A549 (cell line): ENCODE measurements around the gene SLX9. TPM values are rescaled to one million over a fixed set of nuclear protein-coding genes. Genes with fewer than 3 reads are reported as not detected.

Experiments
- ATAC-seq, 2 experiments: fragments of 200-7000 bp in 1 of 2; fragments of >200 bp in 1 of 2; cut with Nextera tagmentation in 1 of 2; cut with Tn5 transposase in 1 of 2; 3 replicates each; pipeline versions ENCODE4 v1.8.0 to v1.9.1; 2018 to 2020; ENCODE audit warnings: mild to moderate bottlenecking in 1 of 2, moderate library complexity in 1 of 2
- CTCF ChIA-PET: fragments of 300-600 bp; sonication (Branson Sonifier 250); formaldehyde crosslinking; extraction: SDS; loops from one replicate; lab custom pipeline; 2021; ENCODE audit warnings: antibody characterized with exemption, inconsistent platforms; lab: Yijun Ruan, JAX
- POLR2A ChIA-PET: fragments of 350-600 bp; formaldehyde crosslinking; extraction: SDS; loops from one replicate; lab custom pipeline; 2021; ENCODE audit warnings: antibody characterized with exemption, inconsistent platforms; lab: Yijun Ruan, JAX
- DNase-seq, 2 experiments: peaks; one replicate each; pipeline versions ENCODE4 v3.0.0 to v3.0.0-alpha.2; 2011 to 2016; ENCODE audit warnings: low read depth in 1 of 2, low spot score in 1 of 2
- FAIRE-seq: peaks from 2 replicates; lab custom pipeline; 2011; peaks lifted over from hg19 to GRCh38; lab: Jason Lieb, UNC
- H3K27ac ChIP-seq, 2 experiments: fragments of >200 bp; sonication (Bioruptor Twin); formaldehyde crosslinking; 3 replicates each; pipeline ENCODE4 v1.5.1; 2016 to 2017
- H3K4me1 ChIP-seq: fragments of >200 bp; sonication (Bioruptor Twin); formaldehyde crosslinking; 3 replicates; pipeline ENCODE4 v1.6.1; 2016
- H3K4me2 ChIP-seq: fragments of >200 bp; sonication (Bioruptor Twin); formaldehyde crosslinking; 3 replicates; pipeline ENCODE4 v1.6.1; 2016
- H3K4me3 ChIP-seq: fragments of >200 bp; sonication (Bioruptor Twin); formaldehyde crosslinking; 3 replicates; pipeline ENCODE4 v1.5.1; 2016
- H3K9me3 ChIP-seq: fragments of >200 bp; sonication (Bioruptor Twin); formaldehyde crosslinking; 3 replicates; pipeline ENCODE4 v1.6.1; 2016
- CBX2 ChIP-seq: fragments of 200-600 bp; sonication (generic); IDR thresholded peaks from 2 replicates; pipeline ENCODE4 v1.6.1; 2016; ENCODE audit warnings: low read depth, mild to moderate bottlenecking, borderline replicate concordance
- CEBPB ChIP-seq, 2 experiments: fragments of >200 bp in 1 of 2; sonication (Bioruptor Twin) in 1 of 2; formaldehyde crosslinking in 1 of 2; IDR thresholded peaks; 2 replicates each; pipeline ENCODE4 v1.6.1; 2012 to 2016
- CHD2 ChIP-seq: fragments of 150-350 bp; IDR thresholded peaks from 2 replicates; pipeline ENCODE4 v1.6.1; 2014; ENCODE audit warnings: low read length; ENCODE audit not compliant: partially characterized antibody
- CHD4 ChIP-seq: fragments of 200-600 bp; sonication (generic); IDR thresholded peaks from 2 replicates; pipeline ENCODE4 v1.6.1; 2016; ENCODE audit warnings: antibody characterized with exemption, mild to moderate bottlenecking, borderline replicate concordance
- EHF ChIP-seq: fragments of 250-450 bp; sonication (Bioruptor Pico); IDR thresholded peaks from 2 replicates; pipeline ENCODE4 v1.5.0; 2020; ENCODE audit warnings: mild to moderate bottlenecking
- ESRRA ChIP-seq: fragments of 150-350 bp; IDR thresholded peaks from 2 replicates; pipeline ENCODE4 v1.6.1; 2014; ENCODE audit warnings: mild to moderate bottlenecking, low read length, borderline replicate concordance
- HDAC2 ChIP-seq: fragments of 200-600 bp; sonication (generic); IDR thresholded peaks from 2 replicates; pipeline ENCODE4 v1.6.1; 2016
- HOXB5 ChIP-seq: fragments of 250-450 bp; sonication (Bioruptor Pico); IDR thresholded peaks from 2 replicates; pipeline ENCODE4 v1.5.0; 2020; ENCODE audit warnings: mild to moderate bottlenecking, moderate library complexity
- JUNB ChIP-seq: fragments of >200 bp; sonication (Bioruptor Twin); formaldehyde crosslinking; IDR thresholded peaks from 2 replicates; pipeline ENCODE4 v1.6.1; 2016
- MYC ChIP-seq: IDR thresholded peaks from 2 replicates; pipeline ENCODE4 v1.6.1; 2012; ENCODE audit warnings: mild to moderate bottlenecking, inconsistent platforms, low read length, improper control_type of control experiment, borderline replicate concordance
- NFE2L2 ChIP-seq: fragments of 150-350 bp; conservative IDR thresholded peaks from 2 replicates; pipeline ENCODE4 v1.6.1; 2014; ENCODE audit warnings: low read length
- NR3C1 ChIP-seq: fragments of >200 bp; sonication (Bioruptor Twin); formaldehyde crosslinking; IDR thresholded peaks from 3 replicates; pipeline ENCODE4 v1.6.1; 2017
- POLR2A ChIP-seq: IDR thresholded peaks from 2 replicates; pipeline ENCODE4 v1.6.1; 2012; ENCODE audit warnings: mild to moderate bottlenecking, low read length
- RAD21 ChIP-seq, 2 experiments: fragments of >200 bp in 1 of 2; sonication (Bioruptor Twin) in 1 of 2; formaldehyde crosslinking in 1 of 2; IDR thresholded peaks in 1 of 2; conservative IDR thresholded peaks in 1 of 2; 2 replicates in 1 of 2; 3 replicates in 1 of 2; pipeline ENCODE4 v1.6.1; 2012 to 2018; ENCODE audit warnings: inconsistent platforms in 1 of 2
- RARB ChIP-seq: fragments of 250-450 bp; sonication (Bioruptor Pico); IDR thresholded peaks from 2 replicates; pipeline ENCODE4 v1.8.0; 2021; ENCODE audit warnings: mild to moderate bottlenecking, moderate library complexity
- RCOR1 ChIP-seq: fragments of 150-350 bp; IDR thresholded peaks from 2 replicates; pipeline ENCODE4 v1.6.1; 2014; ENCODE audit warnings: antibody characterized with exemption, low read length, low read depth
- RNF2 ChIP-seq: fragments of 200-600 bp; sonication (generic); IDR thresholded peaks from 2 replicates; pipeline ENCODE4 v1.6.1; 2016; ENCODE audit warnings: low read depth, mild to moderate bottlenecking, antibody characterized with exemption, moderate library complexity, borderline replicate concordance
- SMC3 ChIP-seq: fragments of >200 bp; sonication (Bioruptor Twin); formaldehyde crosslinking; IDR thresholded peaks from 3 replicates; pipeline ENCODE4 v1.6.1; 2018; ENCODE audit warnings: inconsistent platforms
- SREBF2 ChIP-seq: fragments of 450-650 bp; IDR thresholded peaks from 2 replicates; pipeline ENCODE4 v1.6.1; 2014; ENCODE audit warnings: mild to moderate bottlenecking, moderate library complexity
- ZFP36 ChIP-seq: fragments of 450-650 bp; IDR thresholded peaks from 2 replicates; pipeline ENCODE4 v1.6.1; 2014; ENCODE audit warnings: borderline replicate concordance; ENCODE audit not compliant: partially characterized antibody
- ZNF302 ChIP-seq: fragments of 250-450 bp; sonication (Bioruptor Pico); IDR thresholded peaks from 2 replicates; pipeline ENCODE4 v1.9.0; 2021; ENCODE audit warnings: inconsistent platforms, mild to moderate bottlenecking, moderate library complexity
- ZSCAN20 ChIP-seq: fragments of 250-450 bp; sonication (Bioruptor Pico); IDR thresholded peaks from 2 replicates; pipeline ENCODE4 v1.8.0; 2022; ENCODE audit warnings: mild to moderate bottlenecking, moderate library complexity
- WGBS: methylation state at CpG from one replicate; pipeline ENCODE4 v1.1.6; 2017; ENCODE audit errors: missing lambda C conversion rate; 5-methylcytosine and 5-hydroxymethylcytosine counted together
- polyA plus RNA-seq, 4 experiments: library from polyadenylated mRNA; depleted of rRNA in 3 of 4; stranded (reverse); fragments of >200 nt; fragmentation: RNase III in 1 of 4; extraction: RNeasy Plus Mini Kit Qiagen cat#74134 plus additional on column Dnase treatment in 1 of 4; gene quantifications; 2 replicates in 3 of 4; 3 replicates in 1 of 4; pipeline ENCODE4 v1.2.3, GENCODE V29; 2011 to 2017
- TF ChIP-seq, protein P1 (sequence below): fragments of 250-450 bp; sonication (Bioruptor Pico); IDR thresholded peaks from 2 replicates; pipeline ENCODE4 v1.5.0; 2021; ENCODE audit warnings: mild to moderate bottlenecking, moderate library complexity, borderline replicate concordance
- TF ChIP-seq, protein P2 (sequence below): IDR thresholded peaks from 2 replicates; pipeline ENCODE4 v1.6.1; 2012
- TF ChIP-seq, protein P3 (sequence below): fragments of 150-350 bp; IDR thresholded peaks from 2 replicates; pipeline ENCODE4 v1.6.1; 2014; ENCODE audit warnings: low read depth, mild to moderate bottlenecking, low read length
- TF ChIP-seq, protein P4 (sequence below): fragments of 450-650 bp; IDR thresholded peaks from 2 replicates; pipeline ENCODE4 v1.6.1; 2014; ENCODE audit warnings: antibody characterized with exemption

SLX9 gene
- polyA plus RNA-seq, 2 of the 4 experiments (the other 2 are of a cell fraction): 26.9 to 40.6 TPM

DNA sequence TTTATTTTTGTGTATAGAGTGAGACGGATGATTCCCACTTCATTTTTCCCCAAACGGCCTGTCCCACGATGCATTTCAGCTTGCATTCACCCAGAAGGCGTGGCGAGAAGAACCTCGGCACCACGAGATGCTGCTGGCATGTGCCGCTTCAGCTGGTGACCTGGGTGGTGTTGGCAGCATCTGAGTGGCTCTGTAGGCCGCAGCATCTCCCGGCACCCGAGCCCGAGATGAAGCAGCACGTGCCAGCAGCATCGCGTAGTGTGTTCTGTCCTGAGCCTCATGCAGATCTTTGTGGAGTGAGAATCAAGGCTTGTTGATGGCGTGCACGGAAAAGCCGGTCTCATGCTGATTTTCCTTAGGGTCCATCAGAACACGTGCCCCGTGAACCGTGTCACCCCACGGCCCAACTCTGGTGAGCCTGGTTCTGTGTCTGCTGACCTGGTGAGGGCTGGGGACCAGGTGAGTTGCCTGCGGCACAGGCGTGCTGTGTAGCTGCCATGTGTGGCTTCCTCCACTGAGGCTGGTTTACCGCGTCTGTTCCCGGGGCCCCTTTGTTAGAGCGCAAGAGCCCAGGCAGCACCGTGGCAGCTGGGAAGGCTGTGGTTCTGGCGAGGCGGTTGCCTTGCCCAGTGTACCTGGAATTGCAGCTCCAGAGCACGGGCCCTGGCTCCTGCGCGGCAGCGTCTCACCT, 16.7 kb downstream of the SLX9 start:
- Histone ChIP-seq H3K9me3 (no peaks in the 10 kb centered on the region), H3K27ac (no peak overlapping the region), H3K4me1 (no peaks in the 10 kb centered on the region), H3K4me2 (no peak overlapping the region), H3K4me3 (no peak overlapping the region)
- DNase-seq: no peak
- CTCF ChIA-PET: interaction anchor here (0.6 to 14.2 kb wide), 3 partner anchors 7 to 184 kb away, joined by 3 to 224 read pairs (median 16); no protein-coding TSS in a partner anchor
- 92% methylated on average over 31 of the region's 35 CpGs for WGBS
- POLR2A ChIA-PET: no interaction called here
- TF ChIP-seq RARB (CRISPR knock-in tag) (no peak), ZSCAN20 (CRISPR knock-in tag) (no peak), SREBF2 (no peak), ZNF302 (no peak), CHD2 (no peak), RNF2 (no peak), EHF (no peak), RCOR1 (no peak), CHD4 (no peak), SMC3 (no peak), MYC (no peak), HOXB5 (CRISPR knock-in tag) (no peak)
- TF ChIP-seq, protein P1, sequence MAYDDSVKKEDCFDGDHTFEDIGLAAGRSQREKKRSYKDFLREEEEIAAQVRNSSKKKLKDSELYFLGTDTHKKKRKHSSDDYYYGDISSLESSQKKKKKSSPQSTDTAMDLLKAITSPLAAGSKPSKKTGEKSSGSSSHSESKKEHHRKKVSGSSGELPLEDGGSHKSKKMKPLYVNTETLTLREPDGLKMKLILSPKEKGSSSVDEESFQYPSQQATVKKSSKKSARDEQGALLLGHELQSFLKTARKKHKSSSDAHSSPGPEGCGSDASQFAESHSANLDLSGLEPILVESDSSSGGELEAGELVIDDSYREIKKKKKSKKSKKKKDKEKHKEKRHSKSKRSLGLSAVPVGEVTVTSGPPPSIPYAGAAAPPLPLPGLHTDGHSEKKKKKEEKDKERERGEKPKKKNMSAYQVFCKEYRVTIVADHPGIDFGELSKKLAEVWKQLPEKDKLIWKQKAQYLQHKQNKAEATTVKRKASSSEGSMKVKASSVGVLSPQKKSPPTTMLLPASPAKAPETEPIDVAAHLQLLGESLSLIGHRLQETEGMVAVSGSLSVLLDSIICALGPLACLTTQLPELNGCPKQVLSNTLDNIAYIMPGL (CRISPR knock-in tag): no peak
- no peak for FAIRE-seq
- ATAC-seq: no peak

DNA sequence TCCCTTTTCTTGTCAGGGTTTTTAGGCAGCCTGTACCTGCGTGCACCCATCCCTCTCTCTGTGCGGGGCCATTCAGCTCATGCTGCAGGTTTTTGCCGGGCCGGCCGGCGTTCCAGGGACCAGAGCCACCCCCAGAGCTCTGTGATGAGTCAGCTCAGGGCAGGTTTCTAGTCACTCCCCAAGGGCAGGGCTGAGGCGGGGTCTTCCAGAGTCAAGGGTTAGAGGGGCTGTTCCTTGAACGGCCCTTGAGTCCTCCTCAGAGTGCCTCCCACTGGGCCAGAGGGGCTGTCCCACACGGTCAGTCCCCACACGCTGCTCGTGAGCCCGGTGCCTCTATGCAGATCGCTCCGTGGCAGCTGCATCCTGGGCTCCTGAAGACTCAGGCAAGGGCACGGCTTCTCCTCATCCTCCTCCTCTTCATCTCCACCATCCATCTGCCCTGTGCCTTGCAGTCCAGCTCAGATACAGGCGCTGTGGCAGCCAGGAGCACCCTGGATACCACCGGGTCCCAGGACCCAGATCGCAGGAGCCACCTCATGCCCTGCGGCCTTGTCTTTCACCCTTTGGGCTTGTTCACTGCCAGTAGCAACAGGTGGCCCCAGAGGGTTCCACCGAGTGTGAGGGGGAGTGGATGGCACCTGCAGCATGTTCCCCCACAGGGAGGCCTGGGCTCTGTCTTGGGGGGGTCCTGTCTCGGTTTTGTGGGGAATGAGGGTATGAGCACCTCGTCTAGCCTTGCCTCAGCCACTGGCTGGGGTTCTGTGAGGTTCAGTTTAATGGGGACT, 17.4 kb downstream of the SLX9 start:
- DNase-seq: no peak
- WGBS: 92% methylated on average over 14 of the region's 22 CpGs
- no peak overlapping the region for H3K27ac ChIP-seq
- no peak overlapping the region for H3K4me3 ChIP-seq
- POLR2A ChIA-PET: no interaction called here
- no peaks in the 10 kb centered on the region for H3K9me3 ChIP-seq
- no peak for TF ChIP-seq JUNB
- TF ChIP-seq CHD2: no peak
- no peak for TF ChIP-seq HOXB5 (CRISPR knock-in tag)
- no peak for TF ChIP-seq NR3C1
- TF ChIP-seq CEBPB (IDR thresholded peaks at IDR 0.05): no peak
- TF ChIP-seq, protein P2, sequence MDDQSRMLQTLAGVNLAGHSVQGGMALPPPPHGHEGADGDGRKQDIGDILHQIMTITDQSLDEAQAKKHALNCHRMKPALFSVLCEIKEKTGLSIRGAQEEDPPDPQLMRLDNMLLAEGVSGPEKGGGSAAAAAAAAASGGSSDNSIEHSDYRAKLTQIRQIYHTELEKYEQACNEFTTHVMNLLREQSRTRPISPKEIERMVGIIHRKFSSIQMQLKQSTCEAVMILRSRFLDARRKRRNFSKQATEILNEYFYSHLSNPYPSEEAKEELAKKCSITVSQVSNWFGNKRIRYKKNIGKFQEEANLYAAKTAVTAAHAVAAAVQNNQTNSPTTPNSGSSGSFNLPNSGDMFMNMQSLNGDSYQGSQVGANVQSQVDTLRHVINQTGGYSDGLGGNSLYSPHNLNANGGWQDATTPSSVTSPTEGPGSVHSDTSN: no peak
- no peak for TF ChIP-seq NFE2L2
- no peak for TF ChIP-seq HDAC2
- TF ChIP-seq RAD21 (conservative IDR thresholded peaks at IDR 0.05 in 1 of 2, IDR thresholded peaks at IDR 0.05 in 1 of 2): no peak
- no peak for TF ChIP-seq ESRRA
- no peak for TF ChIP-seq SMC3
- no peak for TF ChIP-seq CBX2
- TF ChIP-seq ZFP36: no peak
- TF ChIP-seq, protein P3, sequence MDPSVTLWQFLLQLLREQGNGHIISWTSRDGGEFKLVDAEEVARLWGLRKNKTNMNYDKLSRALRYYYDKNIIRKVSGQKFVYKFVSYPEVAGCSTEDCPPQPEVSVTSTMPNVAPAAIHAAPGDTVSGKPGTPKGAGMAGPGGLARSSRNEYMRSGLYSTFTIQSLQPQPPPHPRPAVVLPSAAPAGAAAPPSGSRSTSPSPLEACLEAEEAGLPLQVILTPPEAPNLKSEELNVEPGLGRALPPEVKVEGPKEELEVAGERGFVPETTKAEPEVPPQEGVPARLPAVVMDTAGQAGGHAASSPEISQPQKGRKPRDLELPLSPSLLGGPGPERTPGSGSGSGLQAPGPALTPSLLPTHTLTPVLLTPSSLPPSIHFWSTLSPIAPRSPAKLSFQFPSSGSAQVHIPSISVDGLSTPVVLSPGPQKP: no peak
- TF ChIP-seq, protein P4, sequence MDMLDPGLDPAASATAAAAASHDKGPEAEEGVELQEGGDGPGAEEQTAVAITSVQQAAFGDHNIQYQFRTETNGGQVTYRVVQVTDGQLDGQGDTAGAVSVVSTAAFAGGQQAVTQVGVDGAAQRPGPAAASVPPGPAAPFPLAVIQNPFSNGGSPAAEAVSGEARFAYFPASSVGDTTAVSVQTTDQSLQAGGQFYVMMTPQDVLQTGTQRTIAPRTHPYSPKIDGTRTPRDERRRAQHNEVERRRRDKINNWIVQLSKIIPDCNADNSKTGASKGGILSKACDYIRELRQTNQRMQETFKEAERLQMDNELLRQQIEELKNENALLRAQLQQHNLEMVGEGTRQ: no peak
- TF ChIP-seq POLR2A: no peak
- H3K4me2 ChIP-seq: no peak overlapping the region
- no peak for ATAC-seq
- CTCF ChIA-PET: interaction anchor here (0.5 to 2.7 kb wide), 3 partner anchors 8 to 172 kb away, joined by 3 to 16 read pairs (median 3); no protein-coding TSS in a partner anchor
- no peak for FAIRE-seq
- no peaks in the 10 kb centered on the region for H3K4me1 ChIP-seq
